A549 (cell line): ENCODE results near the gene BCS1L. TPM values are rescaled to one million over a fixed set of nuclear protein-coding genes. Genes with fewer than 3 reads are reported as not detected.

Source experiments
- ATAC-seq, 2 experiments: fragments of 200-7000 bp in 1 of 2; fragments of >200 bp in 1 of 2; cut with Nextera tagmentation in 1 of 2; cut with Tn5 transposase in 1 of 2; 3 replicates each; pipeline versions ENCODE4 v1.8.0 to v1.9.1; 2018 to 2020; ENCODE audit warnings: mild to moderate bottlenecking in 1 of 2, moderate library complexity in 1 of 2
- CTCF ChIA-PET: fragments of 300-600 bp; sonication (Branson Sonifier 250); formaldehyde crosslinking; extraction: SDS; loops from one replicate; lab custom pipeline; 2021; ENCODE audit warnings: antibody characterized with exemption, inconsistent platforms; lab: Yijun Ruan, JAX
- POLR2A ChIA-PET: fragments of 350-600 bp; formaldehyde crosslinking; extraction: SDS; loops from one replicate; lab custom pipeline; 2021; ENCODE audit warnings: antibody characterized with exemption, inconsistent platforms; lab: Yijun Ruan, JAX
- DNase-seq, 2 experiments: peaks; one replicate each; pipeline versions ENCODE4 v3.0.0 to v3.0.0-alpha.2; 2011 to 2016; ENCODE audit warnings: low read depth in 1 of 2, low spot score in 1 of 2
- FAIRE-seq: peaks from 2 replicates; lab custom pipeline; 2011; peaks lifted over from hg19 to GRCh38; lab: Jason Lieb, UNC
- H3K27ac ChIP-seq, 2 experiments: fragments of >200 bp; sonication (Bioruptor Twin); formaldehyde crosslinking; 3 replicates each; pipeline ENCODE4 v1.5.1; 2016 to 2017
- H3K4me1 ChIP-seq: fragments of >200 bp; sonication (Bioruptor Twin); formaldehyde crosslinking; 3 replicates; pipeline ENCODE4 v1.6.1; 2016
- H3K4me2 ChIP-seq: fragments of >200 bp; sonication (Bioruptor Twin); formaldehyde crosslinking; 3 replicates; pipeline ENCODE4 v1.6.1; 2016
- H3K4me3 ChIP-seq: fragments of >200 bp; sonication (Bioruptor Twin); formaldehyde crosslinking; 3 replicates; pipeline ENCODE4 v1.5.1; 2016
- H3K9me3 ChIP-seq: fragments of >200 bp; sonication (Bioruptor Twin); formaldehyde crosslinking; 3 replicates; pipeline ENCODE4 v1.6.1; 2016
- BHLHE40 ChIP-seq: IDR thresholded peaks from 2 replicates; pipeline ENCODE4 v1.6.1; 2012; ENCODE audit warnings: low read depth, low read length, inconsistent platforms
- CBX8 ChIP-seq: fragments of 200-600 bp; sonication (generic); IDR thresholded peaks from 2 replicates; pipeline ENCODE4 v1.6.1; 2016
- CTCF ChIP-seq: fragments of >200 bp; sonication (Bioruptor Twin); formaldehyde crosslinking; IDR thresholded peaks from 3 replicates; pipeline ENCODE4 v1.5.1; 2016
- E2F6 ChIP-seq: IDR thresholded peaks from 2 replicates; pipeline ENCODE4 v1.6.1; 2012; ENCODE audit warnings: low read depth, borderline replicate concordance
- EHMT2 ChIP-seq: fragments of 200-600 bp; sonication (generic); IDR thresholded peaks from 2 replicates; pipeline ENCODE4 v1.6.1; 2016; ENCODE audit warnings: antibody characterized with exemption, low read depth, mild to moderate bottlenecking, moderate library complexity
- FOSB ChIP-seq: fragments of 250-450 bp; sonication (Bioruptor Pico); IDR thresholded peaks from 2 replicates; pipeline ENCODE4 v1.5.0; 2020; ENCODE audit warnings: mild to moderate bottlenecking, moderate library complexity
- HDAC2 ChIP-seq: fragments of 200-600 bp; sonication (generic); IDR thresholded peaks from 2 replicates; pipeline ENCODE4 v1.6.1; 2016
- HEYL ChIP-seq: fragments of 250-450 bp; sonication (Bioruptor Pico); IDR thresholded peaks from 2 replicates; pipeline ENCODE4 v1.8.0; 2021; ENCODE audit warnings: mild to moderate bottlenecking, moderate library complexity
- HOXB5 ChIP-seq: fragments of 250-450 bp; sonication (Bioruptor Pico); IDR thresholded peaks from 2 replicates; pipeline ENCODE4 v1.5.0; 2020; ENCODE audit warnings: mild to moderate bottlenecking, moderate library complexity
- JUN ChIP-seq, 2 experiments: fragments of >200 bp; sonication (Bioruptor Twin); formaldehyde crosslinking; IDR thresholded peaks; 2 replicates in 1 of 2; 3 replicates in 1 of 2; pipeline ENCODE4 v1.6.1; 2016 to 2017
- KDM5A ChIP-seq: fragments of 200-600 bp; sonication (generic); IDR thresholded peaks from 2 replicates; pipeline ENCODE4 v1.6.1; 2016; ENCODE audit warnings: antibody characterized with exemption, mild to moderate bottlenecking
- MYC ChIP-seq: IDR thresholded peaks from 2 replicates; pipeline ENCODE4 v1.6.1; 2012; ENCODE audit warnings: mild to moderate bottlenecking, inconsistent platforms, low read length, improper control_type of control experiment, borderline replicate concordance
- PHF8 ChIP-seq: fragments of 200-600 bp; sonication (generic); IDR thresholded peaks from 2 replicates; pipeline ENCODE4 v1.6.1; 2016; ENCODE audit warnings: low read depth, mild to moderate bottlenecking, antibody characterized with exemption, moderate library complexity, borderline replicate concordance
- POLR2A ChIP-seq: IDR thresholded peaks from 2 replicates; pipeline ENCODE4 v1.6.1; 2012; ENCODE audit warnings: mild to moderate bottlenecking, low read length
- RAD21 ChIP-seq, 2 experiments: fragments of >200 bp in 1 of 2; sonication (Bioruptor Twin) in 1 of 2; formaldehyde crosslinking in 1 of 2; IDR thresholded peaks in 1 of 2; conservative IDR thresholded peaks in 1 of 2; 2 replicates in 1 of 2; 3 replicates in 1 of 2; pipeline ENCODE4 v1.6.1; 2012 to 2018; ENCODE audit warnings: inconsistent platforms in 1 of 2
- REST ChIP-seq: fragments of 200-600 bp; sonication (generic); IDR thresholded peaks from 2 replicates; pipeline ENCODE4 v1.6.1; 2016; ENCODE audit warnings: antibody characterized with exemption, mild to moderate bottlenecking, moderate library complexity
- RFX5 ChIP-seq: fragments of 450-650 bp; IDR thresholded peaks from 2 replicates; pipeline ENCODE4 v1.7.1; 2014; ENCODE audit warnings: antibody characterized with exemption, mild to moderate bottlenecking, moderate library complexity
- RNF2 ChIP-seq: fragments of 200-600 bp; sonication (generic); IDR thresholded peaks from 2 replicates; pipeline ENCODE4 v1.6.1; 2016; ENCODE audit warnings: low read depth, mild to moderate bottlenecking, antibody characterized with exemption, moderate library complexity, borderline replicate concordance
- SMC3 ChIP-seq: fragments of >200 bp; sonication (Bioruptor Twin); formaldehyde crosslinking; IDR thresholded peaks from 3 replicates; pipeline ENCODE4 v1.6.1; 2018; ENCODE audit warnings: inconsistent platforms
- SREBF2 ChIP-seq: fragments of 450-650 bp; IDR thresholded peaks from 2 replicates; pipeline ENCODE4 v1.6.1; 2014; ENCODE audit warnings: mild to moderate bottlenecking, moderate library complexity
- TFCP2L1 ChIP-seq: fragments of 250-450 bp; sonication (Bioruptor Pico); IDR thresholded peaks from 2 replicates; pipeline ENCODE4 v1.5.0; 2021; ENCODE audit warnings: mild to moderate bottlenecking
- USF2 ChIP-seq: fragments of 450-650 bp; IDR thresholded peaks from 2 replicates; pipeline ENCODE4 v1.6.1; 2014; ENCODE audit warnings: antibody characterized with exemption
- WGBS: methylation state at CpG from one replicate; pipeline ENCODE4 v1.1.6; 2017; ENCODE audit errors: missing lambda C conversion rate; 5-methylcytosine and 5-hydroxymethylcytosine counted together
- polyA plus RNA-seq, 4 experiments: library from polyadenylated mRNA; depleted of rRNA in 3 of 4; stranded (reverse); fragments of >200 nt; fragmentation: RNase III in 1 of 4; extraction: RNeasy Plus Mini Kit Qiagen cat#74134 plus additional on column Dnase treatment in 1 of 4; gene quantifications; 2 replicates in 3 of 4; 3 replicates in 1 of 4; pipeline ENCODE4 v1.2.3, GENCODE V29; 2011 to 2017

BCS1L gene
- polyA plus RNA-seq, 2 of the 4 experiments (the other 2 are of a cell fraction): 46.3 to 47.1 TPM

GRCh38 chr2:218710334-218710686 lies 50.8 kb downstream of the BCS1L start:
- no peak for FAIRE-seq
- Histone ChIP-seq H3K4me1 (peaks cover 10% of the 10 kb centered on the region; the same call in 2 of the 3 replicates), H3K4me3 (no peak overlapping the region; the same call in 2 of the 3 replicates), H3K4me2 (peak overlapping the region; percentile 47), H3K9me3 (no peaks in the 10 kb centered on the region), H3K27ac (no peak overlapping the region)
- peak; percentile 3 to 7; a peak in 4 of 6 replicates for ATAC-seq
- TF ChIP-seq REST (no peak), CTCF (no peak), CBX8 (no peak), FOSB (no peak), HEYL (no peak), HOXB5 (CRISPR knock-in tag) (no peak), SREBF2 (no peak)
- POLR2A ChIA-PET: interaction anchor here (0.6 to 1.6 kb wide), 7 partner anchors 17 to 199 kb away, joined by 3 to 6 read pairs (median 3); partner anchors contain the start of gene PLCD4
- WGBS: 70% methylated on average over 14 of the region's 14 CpGs
- no peak for DNase-seq
- CTCF ChIA-PET: interaction anchor here (0.6 to 5.2 kb wide), 30 partner anchors 8 to 270 kb away, joined by 3 to 54 read pairs (median 4); partner anchors contain the start of genes BCS1L, RNF25, STK36 and ZNF142

- Histone ChIP-seq H3K9me3 (no peaks in the 10 kb centered on the region), H3K4me1 (peaks cover 10% of the 10 kb centered on the region; the same call in 2 of the 3 replicates), H3K27ac (peak within 1 kb of the TSS; percentile 95 to 98), H3K4me3 (peak within 1 kb of the TSS; percentile 93), H3K4me2 (peak within 1 kb of the TSS; percentile 77)
- DNase-seq: peak; percentile 95
- FAIRE-seq: no peak
- under 1% methylated on average over 53 of the region's 74 CpGs for WGBS
- ATAC-seq: peak; percentile 97
- POLR2A ChIA-PET: interaction anchor here (0.6 to 1.6 kb wide), 9 partner anchors 15 to 199 kb away, joined by 3 to 6 read pairs (median 3); partner anchors contain the start of gene PLCD4
- CTCF ChIA-PET: interaction anchor here (0.5 to 5.2 kb wide), 37 partner anchors 9 to 269 kb away, joined by 3 to 54 read pairs (median 4); partner anchors contain the start of genes BCS1L, RNF25, STK36 and ZNF142
- no peak for TF ChIP-seq EHMT2
- TF ChIP-seq RAD21 (conservative IDR thresholded peaks at IDR 0.05 in 1 of 2, IDR thresholded peaks at IDR 0.05 in 1 of 2): peak; percentile 58 to 73
- TF ChIP-seq TFCP2L1 (CRISPR knock-in tag): 0 out of 2 replicates have a peak, but pooled peaks have one; percentile 40
- 0 out of 2 replicates have a peak, but pooled peaks have one; percentile 18 for TF ChIP-seq REST
- TF ChIP-seq POLR2A: peak; percentile 87
- TF ChIP-seq E2F6: peak; percentile 57
- TF ChIP-seq SMC3: peak; percentile 57
- TF ChIP-seq RFX5: 0 out of 2 replicates have a peak, but pooled peaks have one; percentile 38
- TF ChIP-seq HOXB5 (CRISPR knock-in tag): 0 out of 2 replicates have a peak, but pooled peaks have one; percentile 41
- TF ChIP-seq HDAC2: no peak
- TF ChIP-seq BHLHE40: peak; percentile 15; the same call in 1 of the 2 replicates
- TF ChIP-seq JUN (IDR thresholded peaks at IDR 0.05): peak in 1 of 2 experiments; percentile 65; a peak in 2 of 5 replicates
- TF ChIP-seq PHF8: peak; percentile 69; the same call in 1 of the 2 replicates
- TF ChIP-seq SREBF2: no peak
- TF ChIP-seq KDM5A: peak; percentile 50
- TF ChIP-seq USF2: peak; percentile 80
- TF ChIP-seq RNF2: no peak
- TF ChIP-seq MYC: peak; percentile 78; the same call in 1 of the 2 replicates
Observed at GRCh38 chr2:218710687-218711549, 51.4 kb downstream of the BCS1L start, which contains the start of gene TTLL4. TTLL4 (plus strand) TSS chr2:218710835; CDS start chr2:218737677, 26,842 bp downstream.
